BE2C (cell line): ENCODE data around the gene NSG1.
A peak's percentile ranks its signal among the peaks of the same experiment; 100 is the strongest.

Experiments
- DNase-seq: peaks from one replicate; pipeline ENCODE4 v3.0.0-alpha.2; 2020
- H3K27me3 ChIP-seq: fragments of 250-450 bp; sonication (Bioruptor Pico); 2 replicates; pipeline ENCODE4 v1.5.1; 2020; ENCODE audit warnings: mild to moderate bottlenecking
- H3K36me3 ChIP-seq: fragments of 250-450 bp; sonication (Bioruptor Pico); 2 replicates; pipeline ENCODE4 v1.5.1; 2020; ENCODE audit warnings: mild to moderate bottlenecking
- H3K4me1 ChIP-seq: fragments of 250-450 bp; sonication (Bioruptor Pico); 2 replicates; pipeline ENCODE4 v1.5.1; 2020
- H3K4me3 ChIP-seq: 2 replicates; pipeline ENCODE4 v1.5.1; 2011; ENCODE audit warnings: low read depth, low read length
- H3K9me3 ChIP-seq: fragments of 250-450 bp; sonication (Bioruptor Pico); 2 replicates; pipeline ENCODE4 v1.5.1; 2020
- CTCF ChIP-seq: IDR thresholded peaks from 2 replicates; pipeline ENCODE4 v1.5.1; 2012; ENCODE audit warnings: mild to moderate bottlenecking, low read depth, low read length

NSG1 gene

GRCh38 chr4:4406455-4407298, 19.8 kb downstream of the NSG1 start:
- no peaks in the 10 kb centered on the region for H3K27me3 ChIP-seq

GRCh38 chr4:4407299-4408131, 20.6 kb downstream of the NSG1 start:
- no peak overlapping the region for H3K4me3 ChIP-seq
- no peaks in the 10 kb centered on the region for H3K9me3 ChIP-seq
- H3K36me3 ChIP-seq: peaks cover 67% of the 10 kb centered on the region
- no peak for DNase-seq
- H3K4me1 ChIP-seq: peaks cover 35% of the 10 kb centered on the region
- no peaks in the 10 kb centered on the region for H3K27me3 ChIP-seq
- no peak for TF ChIP-seq CTCF

More at GRCh38 chr4:4406455-4407298, 19.8 kb downstream of the NSG1 start:
- Histone ChIP-seq H3K4me1 (peaks cover 35% of the 10 kb centered on the region), H3K36me3 (peaks cover 63% of the 10 kb centered on the region), H3K9me3 (no peaks in the 10 kb centered on the region), H3K4me3 (no peak overlapping the region)
- peak; percentile 93 for DNase-seq
- TF ChIP-seq CTCF: no peak

- no peak for DNase-seq
- no peaks in the 10 kb centered on the region for H3K9me3 ChIP-seq
- H3K27me3 ChIP-seq: no peaks in the 10 kb centered on the region
- H3K4me1 ChIP-seq: peaks cover 29% of the 10 kb centered on the region
- peaks cover 66% of the 10 kb centered on the region for H3K36me3 ChIP-seq
- TF ChIP-seq CTCF: no peak
- H3K4me3 ChIP-seq: no peak overlapping the region
These were observed 21.2 kb downstream of the NSG1 start for GRCh38 chr4:4408132-4408523.

GRCh38 chr4:4408576-4409335, 21.9 kb downstream of the NSG1 start:
- Histone ChIP-seq H3K4me1 (peaks cover 29% of the 10 kb centered on the region), H3K4me3 (no peak overlapping the region), H3K36me3 (peaks cover 65% of the 10 kb centered on the region), H3K27me3 (no peaks in the 10 kb centered on the region), H3K9me3 (no peaks in the 10 kb centered on the region)
- no peak for TF ChIP-seq CTCF
- DNase-seq: no peak

GRCh38 chr4:4409416-4410115, 22.7 kb downstream of the NSG1 start:
- H3K4me1 ChIP-seq: peaks cover 29% of the 10 kb centered on the region
- TF ChIP-seq CTCF: no peak
- peaks cover 62% of the 10 kb centered on the region for H3K36me3 ChIP-seq
- no peaks in the 10 kb centered on the region for H3K27me3 ChIP-seq
- no peaks in the 10 kb centered on the region for H3K9me3 ChIP-seq
- no peak for DNase-seq
- H3K4me3 ChIP-seq: no peak overlapping the region
